ENCODE results near the gene PRRT1. TPM values are rescaled to one million over a fixed set of nuclear protein-coding genes. Genes with fewer than 3 reads are reported as not detected.
"Not testable (repeated sequence)": the region's sequence is repeated elsewhere in the genome, so short reads cannot be mapped to it uniquely, and the experiment has no call there.

The PRRT1 gene
- total RNA-seq, 1 experiment from 2014 or later = not detected

DNA sequence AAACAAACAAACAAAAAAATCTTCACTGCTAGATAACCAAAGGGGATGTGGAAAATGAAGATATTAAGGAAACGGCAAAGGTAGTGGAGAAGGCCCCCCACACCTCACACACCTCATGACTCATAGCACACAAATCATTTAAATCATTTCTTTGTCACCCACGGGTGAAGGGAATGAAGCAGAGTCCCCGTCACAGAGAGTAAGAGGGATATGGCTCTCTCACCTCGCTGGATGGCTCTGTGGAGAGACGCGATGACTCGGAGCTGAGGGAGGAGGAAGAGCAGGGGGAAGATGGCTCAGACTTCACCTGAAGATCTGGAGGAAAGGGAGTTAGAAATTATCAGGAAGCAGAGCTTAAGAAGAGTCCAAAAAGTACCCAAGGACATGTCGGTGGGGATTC is 24.9 kb downstream of the PRRT1 start:
- DNase-seq (ENCODE audit: low read depth) = no peak

DNA sequence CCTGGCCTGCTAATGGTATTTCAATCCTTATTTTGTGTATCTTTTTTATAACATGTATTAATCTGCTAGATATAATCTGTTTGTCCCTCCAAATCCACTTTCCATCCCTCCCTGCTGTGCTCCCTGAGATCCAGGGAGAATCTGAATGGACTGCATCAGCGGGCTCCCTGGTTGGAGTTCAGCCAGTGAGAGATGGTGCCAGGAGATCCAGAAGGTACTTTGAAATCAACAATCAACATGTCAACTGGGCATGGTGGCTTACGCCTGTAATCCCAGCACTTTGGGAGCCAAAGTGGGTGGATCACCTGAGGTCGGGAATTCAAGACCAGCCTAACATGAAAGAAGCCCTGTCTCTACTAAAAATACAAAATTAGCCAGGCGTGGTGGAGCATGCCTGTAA is 28.1 kb downstream of the PRRT1 start:
- DNase-seq (ENCODE audit: low read depth) = no peak

DNA sequence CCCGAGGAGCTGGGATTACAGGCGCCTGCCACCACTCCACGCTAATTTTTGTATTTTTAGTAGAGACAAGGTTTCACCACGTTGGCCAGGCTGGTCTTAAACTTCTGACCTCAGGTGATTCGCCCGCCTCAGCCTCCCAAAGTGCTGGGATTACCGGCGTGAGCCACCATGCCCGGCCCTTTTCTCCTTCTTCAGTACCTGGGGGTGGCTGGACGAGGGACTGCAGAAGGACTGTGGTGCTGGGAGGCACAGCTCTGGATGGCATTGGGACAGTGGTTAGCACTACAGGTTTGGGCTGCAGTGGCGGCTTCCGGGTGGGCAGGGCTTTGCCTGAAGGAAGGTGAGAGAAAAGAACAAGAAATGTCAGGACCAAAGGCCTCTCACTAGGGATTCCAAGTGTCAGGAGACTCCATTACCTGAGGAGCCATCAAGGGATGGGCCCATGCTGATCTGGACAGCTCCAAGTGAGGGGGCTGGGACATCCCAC is 31.1 kb downstream of the PRRT1 start:
- no peak for DNase-seq (ENCODE audit: low read depth)

GRCh38 chr6:32118782-32119628 is 32.7 kb downstream of the PRRT1 start:
- DNase-seq (ENCODE audit: low read depth) = peak; percentile 86

- no peak for DNase-seq (ENCODE audit: low read depth)
Observed at GRCh38 chr6:32117461-32117860, 34.3 kb downstream of the PRRT1 start.

DNA sequence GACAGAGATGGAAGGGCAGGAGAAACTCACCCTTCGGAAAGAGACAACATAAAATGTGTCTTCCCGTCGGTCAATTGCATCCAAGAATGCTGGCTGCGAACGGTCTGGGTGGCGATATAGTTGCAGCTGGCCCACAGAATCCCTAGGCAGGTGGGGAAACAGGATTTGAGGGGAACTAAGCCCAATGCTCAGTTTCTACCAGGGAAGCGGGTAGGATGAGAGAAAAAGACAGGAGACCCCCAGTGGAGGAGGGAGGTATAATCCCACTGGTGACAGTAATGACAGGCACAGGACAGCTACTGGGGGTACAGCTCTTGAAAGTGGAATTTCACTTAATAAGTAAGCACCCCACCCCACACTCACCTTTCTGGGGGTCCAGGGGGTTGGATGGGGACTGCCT is 35.1 kb downstream of the PRRT1 start:
- DNase-seq (ENCODE audit: low read depth) = no peak

- no peak for DNase-seq (ENCODE audit: low read depth)
Observed at GRCh38 chr6:32115623-32116022, 36.1 kb downstream of the PRRT1 start.

DNA sequence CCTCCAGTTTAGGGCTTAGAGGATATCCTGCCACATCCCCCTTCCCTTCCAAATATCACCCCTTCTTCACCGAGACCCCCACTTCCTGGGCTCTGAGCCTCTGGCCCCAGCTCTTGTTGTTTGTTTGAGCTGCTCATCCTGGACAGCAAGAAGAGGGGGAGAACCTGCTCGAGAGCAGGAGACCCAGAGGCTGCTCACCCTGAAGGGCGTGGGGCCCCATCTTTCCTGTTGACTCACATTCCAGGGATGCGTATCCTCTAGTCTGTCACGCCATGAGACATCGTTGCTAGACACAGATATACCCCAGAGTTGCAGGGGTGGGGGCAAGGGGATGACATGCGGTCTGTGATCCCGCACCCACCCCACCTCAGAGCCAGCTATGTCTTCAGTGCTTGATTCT is 36.9 kb downstream of the PRRT1 start:
- peak; percentile 75 for DNase-seq (ENCODE audit: low read depth)

DNA sequence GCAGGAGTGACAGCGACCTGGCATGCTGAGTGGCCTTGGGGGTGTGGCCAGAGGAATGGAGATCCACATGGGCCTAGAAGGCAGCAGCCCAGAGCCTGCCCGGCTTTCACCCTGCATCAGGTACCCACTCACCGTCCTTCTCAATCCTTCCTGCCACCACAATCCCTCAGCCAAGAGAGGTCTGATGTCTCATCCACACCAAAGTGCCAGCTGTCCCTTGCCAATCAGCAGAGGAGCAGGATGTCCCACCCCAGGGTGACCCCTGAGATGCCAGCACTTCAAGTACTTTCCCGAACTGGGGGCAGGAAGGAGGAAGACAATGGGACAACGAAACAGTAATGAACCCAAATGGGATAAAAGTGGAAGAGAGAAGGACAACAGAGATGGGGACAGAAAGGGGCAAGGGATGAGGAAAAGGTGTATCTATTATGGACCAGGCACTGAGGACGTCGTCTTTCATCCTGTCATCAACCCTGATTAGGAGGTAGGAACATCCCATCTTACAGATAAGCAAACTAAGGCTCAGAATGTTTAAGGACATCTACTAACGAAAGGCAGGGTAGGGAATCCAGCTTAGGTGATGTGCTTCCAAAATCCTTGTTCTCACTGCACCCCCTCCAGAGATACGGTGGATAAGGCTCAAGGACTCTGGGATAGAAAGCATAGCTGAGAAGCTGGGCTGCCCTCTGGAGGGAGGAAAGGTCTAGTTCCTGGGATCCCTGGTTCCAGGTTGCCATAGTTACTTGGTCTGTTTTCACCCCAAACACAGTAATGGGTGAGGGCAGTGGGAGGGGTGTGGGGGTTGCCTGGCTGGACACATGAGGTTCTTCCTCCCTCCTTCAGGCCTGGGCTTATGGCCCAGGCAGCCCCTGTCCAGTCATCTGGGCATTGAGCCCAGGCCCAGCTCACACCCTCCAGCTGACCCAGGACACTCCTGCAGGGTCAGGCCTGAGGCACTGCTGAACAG is 38.1 kb downstream of the PRRT1 start:
- peak; percentile 61 for DNase-seq (ENCODE audit: low read depth)

- DNase-seq (ENCODE audit: low read depth) = no peak
Observed at GRCh38 chr6:32112431-32112980, 39.2 kb downstream of the PRRT1 start.

GRCh38 chr6:32111424-32112066 is 40.2 kb downstream of the PRRT1 start:
- no peak for DNase-seq (ENCODE audit: low read depth)

DNA sequence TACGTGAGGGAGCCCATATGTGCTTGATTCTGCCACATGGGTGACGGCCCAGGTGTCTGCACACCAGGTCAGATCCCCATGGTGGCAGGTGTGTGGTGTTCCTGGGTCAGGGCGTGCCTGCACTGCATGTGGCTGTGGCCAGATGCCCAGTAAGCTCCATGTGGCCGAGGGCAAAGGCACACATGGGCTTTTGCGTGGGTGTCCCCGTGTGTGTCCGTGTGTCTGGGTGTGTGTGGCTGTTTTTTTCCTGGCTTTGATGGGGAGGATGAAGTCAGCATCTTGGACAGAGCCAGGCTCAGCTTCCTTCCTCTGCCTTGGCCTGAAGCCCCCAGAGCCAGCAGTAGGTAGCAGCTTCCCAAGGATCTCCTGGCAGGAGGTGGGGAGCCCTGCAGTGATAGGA is 41.1 kb downstream of the PRRT1 start:
- no peak for DNase-seq (ENCODE audit: low read depth)

GRCh38 chr6:32109765-32110160 is 42.0 kb downstream of the PRRT1 start:
- DNase-seq (ENCODE audit: low read depth) = no peak

GRCh38 chr6:32109114-32109764 is 42.5 kb downstream of the PRRT1 start, which contains the start of gene TNXB:
TNXB (minus strand) TSS chr6:32109338; CDS start chr6:32098198, 11,140 bp downstream.
- DNase-seq (ENCODE audit: low read depth) = no peak

DNA sequence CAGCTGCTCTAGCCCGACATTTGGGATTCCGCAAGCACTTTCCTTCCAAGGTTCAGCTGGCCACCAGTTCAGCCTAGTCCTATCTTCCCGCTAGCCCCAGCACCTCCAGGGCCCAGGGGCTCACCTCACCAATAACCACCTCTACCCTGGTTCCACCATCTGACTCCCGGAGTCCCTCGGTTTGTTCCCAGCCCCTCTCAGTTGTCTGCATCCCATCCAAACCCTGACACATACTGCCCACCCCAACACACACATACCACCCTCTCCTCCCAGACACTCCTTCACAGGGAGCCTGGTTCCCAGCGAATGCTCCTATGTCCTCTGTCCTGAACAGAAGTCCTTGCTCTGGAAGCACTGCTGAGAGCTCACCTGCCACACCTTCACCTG is 43.0 kb downstream of the PRRT1 start:
- no peak for DNase-seq (ENCODE audit: low read depth)

DNA sequence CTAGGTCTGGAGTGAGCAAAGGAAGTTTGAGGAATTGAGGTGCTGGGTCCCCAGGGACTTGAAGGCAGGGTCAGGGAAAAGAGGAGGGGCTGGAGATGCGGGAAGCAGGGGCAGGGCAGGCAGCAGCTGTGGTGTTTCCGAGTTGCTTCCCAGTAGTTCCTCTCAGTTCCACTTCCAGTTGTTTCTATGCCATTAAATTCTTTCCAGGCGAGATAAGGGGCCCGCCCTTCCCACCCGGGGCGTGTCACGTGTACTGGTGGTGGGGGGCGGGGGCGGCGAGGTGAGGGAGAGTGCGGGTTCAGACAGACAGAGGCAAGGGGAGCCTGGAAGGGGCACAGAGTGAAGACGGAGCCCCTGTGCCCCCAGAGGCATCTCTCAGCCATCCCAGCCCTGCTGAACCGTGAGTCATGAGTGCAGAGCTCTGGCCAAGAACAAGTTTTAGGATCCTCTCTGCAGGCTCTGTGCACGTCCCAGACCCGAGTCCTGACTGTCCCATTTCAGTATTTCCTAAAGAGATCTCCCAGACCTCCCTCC is 43.6 kb downstream of the PRRT1 start:
- peak; percentile 61 for DNase-seq (ENCODE audit: low read depth)

DNA sequence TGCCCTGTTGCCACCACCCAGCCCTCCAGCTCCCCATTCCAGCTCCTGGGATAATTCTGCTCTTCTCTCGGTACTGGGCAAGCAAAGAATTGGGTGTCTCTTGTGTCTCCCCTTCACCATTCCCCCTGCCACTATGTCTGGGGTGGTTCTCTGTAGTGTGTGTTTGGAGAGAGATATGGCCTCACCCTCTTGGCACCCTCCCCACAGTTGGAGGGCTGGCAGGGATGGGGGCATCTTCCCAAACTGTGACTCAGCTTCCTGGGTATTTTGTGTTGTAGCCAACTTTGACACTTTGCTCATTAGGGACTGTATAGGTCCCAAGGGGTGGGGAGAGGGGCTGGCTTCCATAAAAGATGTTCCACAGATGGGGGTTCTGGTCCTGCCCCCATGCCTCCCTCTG is 44.3 kb downstream of the PRRT1 start:
- DNase-seq (ENCODE audit: low read depth) = peak; percentile 81

DNA sequence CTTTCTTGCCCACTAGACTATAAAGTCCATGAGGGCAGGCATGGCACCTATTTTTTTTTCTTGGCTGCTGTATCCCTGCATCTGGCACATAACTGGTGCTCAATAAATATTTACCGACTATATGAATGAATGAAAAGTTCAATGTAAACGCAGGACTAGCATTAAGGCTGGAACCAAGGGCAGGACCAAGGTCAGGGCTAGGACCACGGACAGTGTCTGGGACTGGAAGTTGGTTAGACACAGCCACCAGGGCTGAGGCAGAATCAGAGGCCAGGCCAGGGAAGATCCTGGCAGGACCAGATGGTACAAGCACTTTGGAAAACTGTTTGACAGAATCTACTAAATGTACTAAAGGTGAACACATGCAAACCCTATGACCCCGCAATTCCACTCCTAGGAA is 46.3 kb downstream of the PRRT1 start:
- no peak for DNase-seq (ENCODE audit: low read depth)

DNA sequence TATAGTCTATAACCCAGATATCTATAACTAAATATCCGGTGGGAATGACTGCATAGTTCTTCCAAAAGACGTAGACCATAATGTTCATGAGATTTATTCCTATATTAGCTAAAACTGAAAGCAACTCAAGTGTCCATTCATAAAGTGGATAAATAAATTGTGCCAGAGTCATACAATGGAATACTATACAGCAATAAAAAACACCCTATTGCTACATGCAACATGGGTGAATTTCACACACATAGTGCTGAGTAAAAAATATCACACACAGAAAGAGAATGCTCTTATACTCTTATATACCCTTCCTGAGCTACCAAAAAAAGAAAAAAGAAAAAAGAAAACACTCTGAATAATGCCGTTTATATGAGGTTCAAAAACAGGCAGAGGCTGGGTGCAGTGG is 49.5 kb downstream of the PRRT1 start:
- DNase-seq (ENCODE audit: low read depth) = no peak

DNA sequence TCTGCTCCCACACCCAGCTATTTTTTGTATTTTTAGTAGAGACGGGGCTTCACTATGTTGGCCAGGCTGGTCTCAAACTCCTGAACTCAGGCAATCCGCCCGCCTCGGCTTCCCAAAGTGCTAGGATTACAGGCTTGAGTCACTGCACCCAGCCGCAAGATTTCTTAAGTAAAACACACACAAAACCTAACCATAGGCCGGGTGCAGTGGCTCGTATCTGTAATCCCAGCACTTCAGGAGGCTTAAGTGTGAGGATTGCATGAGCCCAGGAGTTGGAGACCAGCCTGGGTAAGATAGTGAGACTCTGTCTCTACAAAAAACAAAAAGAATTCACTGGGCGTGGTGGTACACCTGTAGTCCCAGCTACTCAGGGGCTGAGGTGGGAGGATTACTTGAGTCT is 51.5 kb downstream of the PRRT1 start:
- not testable (repeated sequence) for DNase-seq (ENCODE audit: low read depth)

Data from Daoy (cell line).